Stimulated activated naive CD8-positive, alpha-beta T cell treated with anti-CD3 and anti-CD28 coated beads, Interleukin-15, Interleukin-2, amounts not matched to agents 100 ng/mL and 50 ng/mL, for 24 hours (primary cell): ENCODE measurements around the gene SVEP1.
"Not testable (repeated sequence)": the region's sequence is repeated elsewhere in the genome, so short reads cannot be mapped to it uniquely, and the experiment has no call there.

ENCODE experiments used
- H3K27ac Mint-ChIP-seq: one replicate; pipeline ENCODE4 v1.8.0; 2021; ENCODE audit warnings: mild to moderate bottlenecking, mixed read lengths
- H3K27me3 Mint-ChIP-seq: one replicate; pipeline ENCODE4 v1.8.0; 2021; ENCODE audit warnings: mixed read lengths
- H3K36me3 Mint-ChIP-seq: one replicate; pipeline ENCODE4 v1.8.0; 2021; ENCODE audit warnings: low read depth, mixed read lengths
- H3K4me1 Mint-ChIP-seq: one replicate; pipeline ENCODE4 v1.8.0; 2021; ENCODE audit warnings: low read depth, mixed read lengths
- H3K4me3 Mint-ChIP-seq: one replicate; pipeline ENCODE4 v1.8.0; 2021; ENCODE audit warnings: mild to moderate bottlenecking, mixed read lengths
- H3K9me3 Mint-ChIP-seq: one replicate; pipeline ENCODE4 v1.8.0; 2021; ENCODE audit warnings: mixed read lengths

SVEP1 gene

DNA sequence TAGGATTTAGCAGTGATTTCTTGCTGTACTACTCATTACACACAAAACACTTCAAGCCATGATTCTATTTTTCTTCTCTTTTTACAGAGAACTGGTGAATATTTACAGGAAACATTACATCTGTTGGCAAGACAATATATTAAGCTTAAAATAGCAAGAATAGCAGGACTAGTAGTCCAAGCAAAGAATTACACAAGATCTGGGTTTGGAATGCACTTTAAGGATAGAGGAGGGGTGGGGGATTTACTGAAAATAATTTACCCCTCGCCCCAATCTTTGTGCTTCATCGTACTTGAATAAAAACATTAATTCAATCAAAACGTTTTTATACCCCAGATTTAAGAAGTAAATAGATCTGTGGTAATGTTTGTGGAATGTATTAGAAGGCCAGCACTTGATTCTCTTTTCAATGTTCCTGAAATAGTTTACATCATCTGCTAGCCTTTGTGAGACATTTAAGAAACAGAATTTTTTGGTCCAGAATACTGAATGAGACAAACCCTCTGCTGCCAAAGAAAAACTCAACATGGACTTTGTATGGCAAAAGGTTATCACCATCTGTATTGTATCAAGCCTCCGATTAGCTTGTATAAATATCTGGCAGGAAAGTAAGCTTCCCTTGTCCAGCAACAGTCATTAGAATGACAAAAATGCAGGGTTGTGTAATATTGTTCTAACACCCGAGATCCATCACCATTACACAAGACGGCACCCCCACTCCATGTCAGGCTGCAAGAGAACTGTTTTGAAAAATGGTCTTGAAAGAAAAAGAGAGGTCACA, 23.8 kb downstream of the SVEP1 start:
- Mint-ChIP-seq H3K27me3 (no peaks in the 10 kb centered on the region), H3K4me3 (no peak overlapping the region)

GRCh38 chr9:110546411-110546871, 33.1 kb downstream of the SVEP1 start:
- Mint-ChIP-seq H3K36me3 (no peaks in the 10 kb centered on the region), H3K27ac (no peak overlapping the region), H3K27me3 (peaks cover 3% of the 10 kb centered on the region), H3K4me3 (no peak overlapping the region), H3K9me3 (no peaks in the 10 kb centered on the region), H3K4me1 (no peaks in the 10 kb centered on the region)

More for the DNA sequence above, 23.8 kb downstream of the SVEP1 start:
- no peak overlapping the region for H3K27ac Mint-ChIP-seq
- H3K4me1 Mint-ChIP-seq: no peaks in the 10 kb centered on the region
- H3K36me3 Mint-ChIP-seq: no peaks in the 10 kb centered on the region
- no peaks in the 10 kb centered on the region for H3K9me3 Mint-ChIP-seq

GRCh38 chr9:110545705-110546104, 33.8 kb downstream of the SVEP1 start:
- Mint-ChIP-seq H3K9me3 (no peaks in the 10 kb centered on the region), H3K27me3 (peaks cover 3% of the 10 kb centered on the region), H3K27ac (no peak overlapping the region), H3K4me3 (no peak overlapping the region), H3K4me1 (no peaks in the 10 kb centered on the region), H3K36me3 (no peaks in the 10 kb centered on the region)

DNA sequence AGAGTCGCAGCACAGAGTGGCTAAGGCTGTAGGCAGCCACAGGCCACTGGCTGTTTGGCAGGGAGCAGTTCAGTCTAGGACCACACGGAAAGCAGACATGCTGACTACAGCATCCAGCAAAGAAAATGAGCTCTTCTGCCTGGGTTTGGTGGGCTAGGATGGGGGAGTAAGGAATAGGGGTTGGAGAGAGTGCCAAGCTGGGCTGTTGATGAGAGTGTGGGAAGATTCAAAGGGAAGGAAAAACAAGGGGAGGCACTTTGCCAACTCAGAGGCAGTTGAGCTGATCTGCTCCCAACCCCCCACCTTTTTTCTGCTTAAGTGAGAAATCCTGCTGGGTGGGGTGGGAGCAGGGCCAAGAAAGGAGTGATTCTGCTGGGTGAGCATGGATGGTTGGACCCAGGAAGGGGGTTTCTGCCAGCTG, 35.9 kb downstream of the SVEP1 start:
- Mint-ChIP-seq H3K27me3 (peaks cover 3% of the 10 kb centered on the region), H3K9me3 (no peaks in the 10 kb centered on the region), H3K27ac (no peak overlapping the region), H3K4me1 (no peaks in the 10 kb centered on the region), H3K4me3 (no peak overlapping the region), H3K36me3 (no peaks in the 10 kb centered on the region)

DNA sequence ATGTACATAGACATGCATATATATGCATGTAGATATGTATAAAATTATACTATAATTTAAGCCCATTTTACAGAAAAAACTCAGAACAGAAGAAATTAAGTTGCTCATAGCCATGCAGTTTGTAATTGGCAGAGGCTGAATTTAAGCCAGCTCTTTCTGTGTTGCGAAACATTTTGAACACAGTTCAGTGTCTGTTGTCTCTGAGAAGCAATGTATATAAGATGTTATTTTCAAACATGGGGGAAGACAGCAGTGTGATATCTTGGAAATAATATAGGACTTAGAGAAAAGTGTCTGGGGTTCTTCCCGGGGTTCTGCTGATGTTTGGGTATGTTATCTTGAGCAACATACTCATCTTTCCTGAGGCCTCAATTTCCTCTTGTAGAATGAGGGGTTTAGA, 37.6 kb downstream of the SVEP1 start:
- no peak overlapping the region for H3K27ac Mint-ChIP-seq
- no peaks in the 10 kb centered on the region for H3K4me1 Mint-ChIP-seq
- no peaks in the 10 kb centered on the region for H3K27me3 Mint-ChIP-seq
- H3K4me3 Mint-ChIP-seq: no peak overlapping the region
- H3K9me3 Mint-ChIP-seq: no peaks in the 10 kb centered on the region
- H3K36me3 Mint-ChIP-seq: no peaks in the 10 kb centered on the region

DNA sequence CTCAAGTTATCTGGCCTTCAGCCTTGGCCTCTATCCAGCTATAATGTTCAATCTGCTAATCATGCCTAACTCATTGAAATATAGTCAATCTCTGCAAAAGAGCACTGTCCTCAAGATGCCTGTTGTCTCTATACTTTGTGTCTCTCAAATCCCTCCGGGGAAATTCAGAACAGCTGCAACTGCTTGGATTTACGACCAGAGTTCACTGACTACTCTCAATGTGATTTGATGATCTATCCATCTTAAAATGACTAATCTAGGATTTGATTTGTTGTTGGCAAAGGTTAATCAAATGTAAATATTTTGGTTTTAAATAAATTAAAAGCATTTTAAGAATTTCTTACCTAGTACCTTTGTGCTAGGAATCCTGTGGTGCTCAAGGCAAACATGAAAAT, 40.9 kb downstream of the SVEP1 start:
- Mint-ChIP-seq H3K9me3 (no peaks in the 10 kb centered on the region), H3K27ac (no peak overlapping the region), H3K36me3 (no peaks in the 10 kb centered on the region), H3K27me3 (no peaks in the 10 kb centered on the region), H3K4me1 (no peaks in the 10 kb centered on the region), H3K4me3 (no peak overlapping the region)

DNA sequence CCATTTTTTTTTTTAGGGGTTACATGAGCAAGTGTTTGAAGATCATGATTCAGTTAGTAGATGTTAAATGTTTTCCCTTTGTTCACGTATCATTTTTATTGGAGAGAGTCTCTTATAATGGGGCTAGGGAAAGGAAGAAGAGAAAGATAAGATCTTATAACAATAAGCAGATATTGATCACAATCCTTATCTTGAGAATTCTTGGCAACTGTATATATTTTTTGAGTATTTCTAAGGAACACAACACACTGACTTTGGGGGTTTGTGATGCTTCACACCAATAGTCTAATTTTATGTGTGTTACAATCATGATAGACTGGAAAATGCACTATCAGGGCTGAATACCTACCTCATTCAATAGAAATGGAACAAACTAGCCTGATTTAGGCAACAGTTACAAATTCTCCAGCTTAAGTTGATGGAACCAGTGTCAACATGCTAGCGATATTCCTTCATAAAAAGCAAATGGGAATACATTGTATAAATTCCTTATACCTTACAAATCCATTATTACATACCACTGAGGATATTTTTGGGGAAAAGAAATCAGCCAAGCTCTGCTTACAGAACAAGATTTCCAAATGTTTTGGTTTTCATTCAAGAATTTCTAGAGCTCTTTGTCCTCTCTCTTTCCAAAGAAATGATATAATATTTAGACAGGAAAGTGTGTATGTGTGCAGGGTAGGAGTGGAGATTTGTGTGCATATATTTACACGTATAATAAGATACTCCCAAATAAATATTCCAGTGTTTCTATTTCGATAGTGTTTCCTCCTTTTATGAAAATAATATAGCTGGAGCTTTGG, 41.5 kb downstream of the SVEP1 start:
- Mint-ChIP-seq H3K36me3 (no peaks in the 10 kb centered on the region), H3K27ac (no peak overlapping the region), H3K9me3 (no peaks in the 10 kb centered on the region), H3K4me1 (no peaks in the 10 kb centered on the region), H3K4me3 (no peak overlapping the region), H3K27me3 (no peaks in the 10 kb centered on the region)

DNA sequence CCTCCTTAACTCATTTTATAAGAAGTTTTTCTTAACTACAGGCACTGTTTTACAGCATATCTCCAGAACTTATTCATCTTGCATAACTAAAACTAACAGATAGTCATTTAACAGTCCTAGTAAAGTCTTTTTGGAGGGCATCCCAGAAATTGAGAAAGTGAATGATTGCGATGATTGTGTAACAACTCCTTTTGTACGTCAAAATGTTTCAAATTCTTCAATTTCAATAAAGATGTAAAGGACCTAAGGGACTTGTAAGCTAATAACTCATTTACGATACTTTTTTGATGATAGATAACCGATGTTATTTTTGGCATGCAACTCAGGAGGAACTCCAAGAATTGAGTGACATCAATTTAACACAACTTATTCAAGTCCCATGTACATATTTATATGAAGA, 42.7 kb downstream of the SVEP1 start:
- H3K27me3 Mint-ChIP-seq: no peaks in the 10 kb centered on the region
- no peaks in the 10 kb centered on the region for H3K9me3 Mint-ChIP-seq
- no peak overlapping the region for H3K27ac Mint-ChIP-seq
- no peak overlapping the region for H3K4me3 Mint-ChIP-seq
- H3K4me1 Mint-ChIP-seq: no peaks in the 10 kb centered on the region
- H3K36me3 Mint-ChIP-seq: no peaks in the 10 kb centered on the region

DNA sequence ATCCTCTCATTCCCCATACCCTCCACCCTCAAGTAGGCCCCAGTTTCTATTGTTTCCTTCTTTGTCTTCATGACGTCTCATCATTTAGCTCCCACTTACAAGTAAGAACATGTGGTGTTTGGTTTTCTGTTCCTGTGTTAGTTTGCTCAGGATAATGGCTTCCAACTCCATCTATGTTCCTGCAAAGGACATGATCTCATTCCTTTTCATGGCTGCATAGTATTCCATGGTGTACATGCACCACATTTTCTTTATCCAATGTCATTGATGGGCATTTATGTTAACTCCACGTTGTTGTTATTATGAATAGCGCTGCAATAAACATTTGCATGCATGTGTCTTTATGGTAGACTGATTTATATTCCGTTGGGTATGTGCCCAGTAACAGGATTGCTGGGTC, 45.4 kb downstream of the SVEP1 start:
- not testable (repeated sequence) for H3K9me3 Mint-ChIP-seq, H3K27ac Mint-ChIP-seq, H3K27me3 Mint-ChIP-seq, H3K36me3 Mint-ChIP-seq, H3K4me3 Mint-ChIP-seq, H3K4me1 Mint-ChIP-seq

- H3K4me3 Mint-ChIP-seq: no peak overlapping the region
- peaks cover 5% of the 10 kb centered on the region for H3K27me3 Mint-ChIP-seq
- H3K36me3 Mint-ChIP-seq: no peaks in the 10 kb centered on the region
- peaks cover 6% of the 10 kb centered on the region for H3K9me3 Mint-ChIP-seq
- H3K4me1 Mint-ChIP-seq: no peaks in the 10 kb centered on the region
- no peak overlapping the region for H3K27ac Mint-ChIP-seq
Measured at GRCh38 chr9:110532908-110533665, 46.5 kb downstream of the SVEP1 start.

DNA sequence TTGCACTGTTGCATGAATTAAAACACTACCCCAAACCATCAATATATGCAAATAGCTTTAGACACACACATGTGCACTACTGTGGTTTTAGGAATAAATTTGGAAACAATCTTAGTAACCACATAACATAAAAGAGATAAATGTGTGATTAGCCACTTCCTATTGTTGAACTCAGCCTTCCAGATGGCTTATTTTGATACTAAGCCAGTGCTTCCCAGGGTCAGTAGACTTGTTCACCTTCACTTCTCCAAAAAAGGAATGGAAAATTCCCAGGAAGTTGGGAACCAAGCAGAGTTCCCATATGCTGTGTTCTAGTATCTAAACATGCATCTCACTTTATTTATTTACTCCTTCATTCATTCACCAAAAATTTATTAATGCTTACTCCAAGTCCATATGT, 47.8 kb downstream of the SVEP1 start:
- peaks cover 5% of the 10 kb centered on the region for H3K27me3 Mint-ChIP-seq
- H3K4me3 Mint-ChIP-seq: no peak overlapping the region
- H3K9me3 Mint-ChIP-seq: peaks cover 6% of the 10 kb centered on the region
- H3K36me3 Mint-ChIP-seq: no peaks in the 10 kb centered on the region
- no peaks in the 10 kb centered on the region for H3K4me1 Mint-ChIP-seq
- H3K27ac Mint-ChIP-seq: no peak overlapping the region

GRCh38 chr9:110531241-110531640, 48.3 kb downstream of the SVEP1 start:
- H3K27me3 Mint-ChIP-seq, H3K36me3 Mint-ChIP-seq, H3K4me3 Mint-ChIP-seq, H3K4me1 Mint-ChIP-seq, H3K9me3 Mint-ChIP-seq, H3K27ac Mint-ChIP-seq: not testable (repeated sequence)

- no peaks in the 10 kb centered on the region for H3K36me3 Mint-ChIP-seq
- peaks cover 6% of the 10 kb centered on the region for H3K9me3 Mint-ChIP-seq
- H3K27ac Mint-ChIP-seq: no peak overlapping the region
- no peaks in the 10 kb centered on the region for H3K4me1 Mint-ChIP-seq
- peaks cover 5% of the 10 kb centered on the region for H3K27me3 Mint-ChIP-seq
- H3K4me3 Mint-ChIP-seq: no peak overlapping the region
Measured at GRCh38 chr9:110528645-110529044, 50.9 kb downstream of the SVEP1 start.

GRCh38 chr9:110526426-110526825, 53.1 kb downstream of the SVEP1 start:
- Mint-ChIP-seq H3K27ac (no peak overlapping the region), H3K36me3 (no peaks in the 10 kb centered on the region), H3K9me3 (peaks cover 14% of the 10 kb centered on the region), H3K4me1 (no peaks in the 10 kb centered on the region), H3K4me3 (no peak overlapping the region), H3K27me3 (peaks cover 11% of the 10 kb centered on the region)

DNA sequence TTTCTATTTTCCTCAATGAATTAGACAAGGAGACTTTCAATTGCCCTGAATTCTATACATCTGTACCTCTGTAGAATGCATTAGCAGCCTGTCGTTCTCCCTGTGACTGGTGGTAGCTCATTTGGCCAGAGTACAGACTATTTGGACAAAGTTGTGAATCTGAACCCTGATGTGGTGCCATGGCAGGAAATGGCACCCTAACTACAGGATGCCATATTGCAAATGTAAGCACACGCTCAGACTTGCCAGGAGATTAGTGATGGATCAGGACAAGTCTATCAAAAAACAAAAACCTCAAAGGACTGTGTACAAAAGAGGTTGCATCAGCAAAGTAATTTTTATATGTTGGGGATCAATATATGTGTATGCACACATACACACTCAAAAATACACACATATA, 58.3 kb downstream of the SVEP1 start:
- H3K27me3 Mint-ChIP-seq: peaks cover 6% of the 10 kb centered on the region
- H3K36me3 Mint-ChIP-seq: no peaks in the 10 kb centered on the region
- no peak overlapping the region for H3K4me3 Mint-ChIP-seq
- peaks cover 8% of the 10 kb centered on the region for H3K9me3 Mint-ChIP-seq
- no peak overlapping the region for H3K27ac Mint-ChIP-seq
- H3K4me1 Mint-ChIP-seq: no peaks in the 10 kb centered on the region
